OCI-LY1 (cell line): ENCODE measurements around the gene MEIOB.

Experiments
- H2AFZ ChIP-seq: fragments of 200-600 bp; sonication (generic), shearing (Covaris generic); 2 replicates; pipeline ENCODE4 v1.6.0; 2014; ENCODE audit warnings: antibody characterized with exemption, mild to moderate bottlenecking, low read length
- H3F3A ChIP-seq: fragments of 200-600 bp; sonication (generic), shearing (Covaris generic); 2 replicates; pipeline ENCODE4 v1.6.0; 2014; ENCODE audit warnings: mild to moderate bottlenecking, antibody characterized with exemption, low read length, moderate library complexity; ENCODE audit not compliant: insufficient read depth
- H3K27ac ChIP-seq: fragments of 200-600 bp; sonication (generic); 2 replicates; pipeline ENCODE4 v1.5.1; 2014; ENCODE audit warnings: low read length, mixed run types, mild to moderate bottlenecking, low read depth; ENCODE audit not compliant: poor library complexity, severe bottlenecking
- H3K27me3 ChIP-seq: fragments of 200-600 bp; sonication (generic); 2 replicates; pipeline ENCODE4 v1.6.0; 2014; ENCODE audit warnings: antibody characterized with exemption, mild to moderate bottlenecking, low read length, moderate library complexity; ENCODE audit not compliant: insufficient read depth
- H3K36me3 ChIP-seq: fragments of 200-600 bp; sonication (generic); 2 replicates; pipeline ENCODE4 v1.6.1; 2014; ENCODE audit warnings: mild to moderate bottlenecking, antibody characterized with exemption, low read length, moderate library complexity, mixed read lengths; ENCODE audit not compliant: insufficient read depth
- H3K4me1 ChIP-seq: fragments of 200-600 bp; sonication (generic); 2 replicates; pipeline ENCODE4 v1.5.1; 2014; ENCODE audit warnings: mild to moderate bottlenecking, low read length, moderate library complexity; ENCODE audit not compliant: insufficient read depth, severe bottlenecking
- H3K4me2 ChIP-seq: fragments of 200-600 bp; sonication (generic), shearing (Covaris generic); 2 replicates; pipeline ENCODE4 v1.6.1; 2014; ENCODE audit warnings: low read length
- H3K4me3 ChIP-seq: fragments of 200-600 bp; sonication (generic); 2 replicates; pipeline ENCODE4 v1.5.1; 2014; ENCODE audit warnings: low read length, low read depth, mild to moderate bottlenecking, mixed read lengths; ENCODE audit not compliant: poor library complexity, severe bottlenecking
- H3K79me2 ChIP-seq: fragments of 200-600 bp; shearing (Covaris generic); 2 replicates; pipeline ENCODE4 v1.6.1; 2016; ENCODE audit warnings: mixed run types, low read length, mixed read lengths; ENCODE audit not compliant: insufficient read depth
- H3K9ac ChIP-seq: fragments of 200-600 bp; sonication (generic), shearing (Covaris generic); 2 replicates; pipeline ENCODE4 v1.6.1; 2014; ENCODE audit warnings: mild to moderate bottlenecking, low read length, mixed read lengths
- H3K9me2 ChIP-seq: fragments of 200-600 bp; sonication (generic), shearing (Covaris generic); 2 replicates; pipeline ENCODE4 v1.6.1; 2014; ENCODE audit warnings: low read depth, mild to moderate bottlenecking, low read length, mixed read lengths
- H3K9me3 ChIP-seq: fragments of 200-600 bp; shearing (Covaris generic); 2 replicates; pipeline ENCODE4 v1.6.1; 2014; ENCODE audit warnings: low read length, mixed read lengths
- H4K20me1 ChIP-seq: fragments of 200-600 bp; sonication (generic), shearing (Covaris generic); 2 replicates; pipeline ENCODE4 v1.6.0; 2016; ENCODE audit warnings: mild to moderate bottlenecking, low read length; ENCODE audit not compliant: insufficient read depth
- EZH2 ChIP-seq: fragments of 200-600 bp; sonication (generic), shearing (Covaris generic); IDR thresholded peaks from 2 replicates; pipeline ENCODE4 v1.8.0; 2017; ENCODE audit warnings: borderline replicate concordance, mixed run types, mild to moderate bottlenecking, antibody characterized with exemption, low read length, moderate library complexity, mixed read lengths
- TF ChIP-seq, protein P1 (sequence below): fragments of 200-600 bp; sonication (generic), shearing (Covaris generic); IDR thresholded peaks from 2 replicates; pipeline ENCODE4 v1.5.1; 2017; ENCODE audit warnings: mild to moderate bottlenecking, antibody characterized with exemption, low read length, moderate library complexity, mixed read lengths

The MEIOB gene

DNA sequence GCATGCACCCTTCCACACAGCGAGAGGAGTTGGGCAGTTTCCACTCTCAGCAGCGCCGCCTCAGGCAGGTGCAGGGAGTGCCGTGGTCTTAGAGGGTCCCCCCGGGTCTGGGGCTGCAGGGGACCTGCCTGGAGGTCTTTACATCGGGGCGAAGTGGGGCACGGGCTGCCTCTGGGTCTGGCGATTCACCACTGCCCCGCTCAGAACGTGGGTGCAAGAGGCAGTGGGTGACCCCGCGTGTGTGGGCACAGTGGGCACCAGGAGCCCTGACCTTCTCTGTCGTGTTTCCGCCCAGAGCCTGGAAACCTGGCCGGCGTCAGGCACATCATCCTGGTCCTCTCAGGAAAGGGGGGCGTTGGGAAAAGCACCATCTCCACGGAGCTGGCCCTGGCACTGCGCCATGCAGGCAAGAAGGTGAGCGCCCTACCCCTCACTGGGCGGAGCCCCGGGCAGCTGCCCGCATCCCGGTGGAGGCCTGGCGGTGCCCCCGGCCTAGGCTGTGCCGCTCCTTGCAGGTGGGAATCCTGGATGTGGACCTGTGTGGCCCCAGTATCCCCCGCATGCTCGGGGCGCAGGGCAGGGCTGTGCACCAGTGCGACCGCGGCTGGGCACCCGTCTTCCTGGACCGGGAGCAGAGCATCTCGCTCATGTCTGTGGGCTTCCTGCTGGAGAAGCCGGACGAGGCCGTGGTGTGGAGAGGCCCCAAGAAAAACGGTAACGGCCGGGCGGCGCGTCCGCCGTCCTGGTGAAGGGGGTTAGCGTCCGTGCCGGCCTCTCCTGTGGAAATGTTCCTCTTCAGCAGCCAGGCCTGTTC is 85.5 kb downstream of the MEIOB start:
- TF ChIP-seq, protein P1, sequence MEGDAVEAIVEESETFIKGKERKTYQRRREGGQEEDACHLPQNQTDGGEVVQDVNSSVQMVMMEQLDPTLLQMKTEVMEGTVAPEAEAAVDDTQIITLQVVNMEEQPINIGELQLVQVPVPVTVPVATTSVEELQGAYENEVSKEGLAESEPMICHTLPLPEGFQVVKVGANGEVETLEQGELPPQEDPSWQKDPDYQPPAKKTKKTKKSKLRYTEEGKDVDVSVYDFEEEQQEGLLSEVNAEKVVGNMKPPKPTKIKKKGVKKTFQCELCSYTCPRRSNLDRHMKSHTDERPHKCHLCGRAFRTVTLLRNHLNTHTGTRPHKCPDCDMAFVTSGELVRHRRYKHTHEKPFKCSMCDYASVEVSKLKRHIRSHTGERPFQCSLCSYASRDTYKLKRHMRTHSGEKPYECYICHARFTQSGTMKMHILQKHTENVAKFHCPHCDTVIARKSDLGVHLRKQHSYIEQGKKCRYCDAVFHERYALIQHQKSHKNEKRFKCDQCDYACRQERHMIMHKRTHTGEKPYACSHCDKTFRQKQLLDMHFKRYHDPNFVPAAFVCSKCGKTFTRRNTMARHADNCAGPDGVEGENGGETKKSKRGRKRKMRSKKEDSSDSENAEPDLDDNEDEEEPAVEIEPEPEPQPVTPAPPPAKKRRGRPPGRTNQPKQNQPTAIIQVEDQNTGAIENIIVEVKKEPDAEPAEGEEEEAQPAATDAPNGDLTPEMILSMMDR: no peak
- no peak for TF ChIP-seq EZH2
- H3K9ac ChIP-seq: no peak overlapping the region
- H3K27ac ChIP-seq: no peak overlapping the region
- H2AFZ ChIP-seq: no peak overlapping the region
- no peak overlapping the region for H3K4me3 ChIP-seq
- no peak overlapping the region for H3K4me2 ChIP-seq
- no peaks in the 10 kb centered on the region for H3K9me3 ChIP-seq
- no peaks in the 10 kb centered on the region for H3K27me3 ChIP-seq
- no peaks in the 10 kb centered on the region for H3K9me2 ChIP-seq
- H3F3A ChIP-seq: no peaks in the 10 kb centered on the region
- peaks cover 6% of the 10 kb centered on the region for H3K79me2 ChIP-seq
- no peaks in the 10 kb centered on the region for H4K20me1 ChIP-seq
- peaks cover 42% of the 10 kb centered on the region for H3K36me3 ChIP-seq
- peaks cover 10% of the 10 kb centered on the region for H3K4me1 ChIP-seq

DNA sequence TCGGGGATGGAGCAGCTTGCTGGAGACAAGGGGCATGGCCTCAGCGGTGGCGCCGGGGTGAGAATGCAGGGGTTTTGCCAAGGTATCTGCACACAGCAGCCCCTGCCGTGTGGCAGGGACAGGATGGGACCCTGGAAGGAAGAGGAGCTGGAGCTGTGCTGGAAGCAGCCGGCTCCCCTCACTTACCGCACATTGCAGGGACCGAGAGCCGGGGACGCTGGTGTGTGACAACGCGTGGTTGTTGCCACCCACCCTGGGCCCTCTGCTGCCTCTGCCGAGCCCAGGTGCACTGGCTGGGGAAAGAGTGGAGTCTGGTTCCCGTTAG is 86.2 kb downstream of the MEIOB start:
- H2AFZ ChIP-seq: no peak overlapping the region
- peaks cover 45% of the 10 kb centered on the region for H3K36me3 ChIP-seq
- TF ChIP-seq, protein P1: no peak
- no peak for TF ChIP-seq EZH2
- no peak overlapping the region for H3K9ac ChIP-seq
- no peak overlapping the region for H3K4me3 ChIP-seq
- H3K4me1 ChIP-seq: peaks cover 16% of the 10 kb centered on the region
- no peak overlapping the region for H3K4me2 ChIP-seq
- H3K27ac ChIP-seq: no peak overlapping the region
- H3K9me3 ChIP-seq: no peaks in the 10 kb centered on the region
- H3K79me2 ChIP-seq: peaks cover 6% of the 10 kb centered on the region
- no peaks in the 10 kb centered on the region for H4K20me1 ChIP-seq
- no peaks in the 10 kb centered on the region for H3F3A ChIP-seq
- no peaks in the 10 kb centered on the region for H3K9me2 ChIP-seq
- H3K27me3 ChIP-seq: no peaks in the 10 kb centered on the region

DNA sequence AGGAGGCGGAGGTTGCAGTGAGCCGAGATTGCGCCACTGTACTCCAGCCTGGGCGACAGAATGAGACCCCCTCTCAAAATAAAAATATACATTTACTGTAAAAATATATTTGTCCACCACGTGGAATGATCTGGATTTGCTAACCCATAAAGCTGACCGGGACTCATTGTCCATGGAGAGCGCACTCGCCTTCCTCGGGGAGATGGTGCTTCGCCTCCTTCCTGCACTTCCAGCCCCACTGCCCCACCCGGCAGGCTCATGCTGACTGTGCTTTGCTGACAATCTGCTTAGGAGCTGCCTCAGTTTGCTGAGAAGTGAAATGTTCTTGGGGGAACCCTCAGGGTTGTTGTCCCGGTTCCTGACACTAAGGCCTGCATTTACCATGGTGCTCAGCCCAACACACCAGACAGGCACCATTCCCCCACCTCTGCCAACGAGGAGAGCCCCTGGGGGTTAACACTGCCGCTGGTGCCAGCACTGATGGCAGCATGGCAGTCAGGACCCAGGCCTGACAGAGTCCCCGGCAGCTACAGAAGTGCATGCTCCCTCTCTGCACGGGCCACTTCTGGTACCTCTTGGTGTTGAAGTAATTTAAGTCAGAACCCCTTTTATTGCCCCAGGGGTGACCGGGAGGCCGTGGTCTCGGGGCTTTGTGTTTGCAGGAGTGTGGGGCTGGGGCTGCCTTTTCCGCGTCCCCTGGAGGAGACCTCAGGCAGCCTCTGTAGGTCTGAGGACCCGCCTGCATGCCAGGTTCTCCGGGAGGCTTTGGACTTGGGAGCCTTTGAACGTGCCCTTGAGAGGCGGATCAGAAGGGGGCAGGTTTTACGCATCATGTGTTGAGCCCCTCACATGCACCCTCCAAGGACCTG is 86.8 kb downstream of the MEIOB start:
- no peaks in the 10 kb centered on the region for H4K20me1 ChIP-seq
- H3K9me3 ChIP-seq: no peaks in the 10 kb centered on the region
- H3K9me2 ChIP-seq: no peaks in the 10 kb centered on the region
- H3K4me3 ChIP-seq: no peak overlapping the region
- no peak overlapping the region for H2AFZ ChIP-seq
- H3K27me3 ChIP-seq: no peaks in the 10 kb centered on the region
- H3K9ac ChIP-seq: no peak overlapping the region
- H3K36me3 ChIP-seq: peaks cover 45% of the 10 kb centered on the region
- H3K79me2 ChIP-seq: peaks cover 6% of the 10 kb centered on the region
- TF ChIP-seq EZH2: no peak
- TF ChIP-seq, protein P1: no peak
- H3K4me1 ChIP-seq: peaks cover 20% of the 10 kb centered on the region
- H3K27ac ChIP-seq: no peak overlapping the region
- H3F3A ChIP-seq: 0 out of 2 replicates have a peak, but pooled peaks cover 3% of the 10 kb centered on the region
- H3K4me2 ChIP-seq: no peak overlapping the region
